Motor neuron (in vitro differentiated cells): Measurements from ENCODE around the gene F13A1. TPM values are rescaled to one million over a fixed set of nuclear protein-coding genes. Genes with fewer than 3 reads are reported as not detected.

Experiments
- ATAC-seq, 8 experiments: fragments of 200-7000 bp; cut with Tn5 transposase; replicated peaks in 6 of 8; 2 replicates each; pipeline ENCODE4 v1.8.0; 2021; ENCODE audit warnings: mild to moderate bottlenecking in 8 of 8, moderate library complexity in 8 of 8
- H3K27ac ChIP-seq, 2 donors: fragments of 250-450 bp; sonication (Bioruptor Pico); 2 replicates each; pipeline ENCODE4 v1.9.0; 2021; ENCODE audit warnings: antibody characterized with exemption in 2 of 2, mild to moderate bottlenecking in 2 of 2, moderate library complexity in 1 of 2
- H3K4me1 ChIP-seq, 2 donors: fragments of 250-450 bp; sonication (Bioruptor Pico); replicated peaks in 1 of 2; 2 replicates each; pipeline ENCODE4 v1.6.1; 2021; ENCODE audit warnings: antibody characterized with exemption in 2 of 2, mild to moderate bottlenecking in 2 of 2, moderate library complexity in 1 of 2
- H3K4me3 ChIP-seq, 5 donors: fragments of 250-450 bp; sonication (Bioruptor Pico); 2 replicates each; pipeline ENCODE4 v1.9.0; 2021; ENCODE audit warnings: antibody characterized with exemption in 5 of 5, mild to moderate bottlenecking in 5 of 5, moderate library complexity in 4 of 5
- WGBS, 10 experiments: fragments of 450-650 bp; shearing (Covaris generic); methylation state at CpG; one replicate each; pipeline ENCODE4 v1.0.0; 2022; 5-methylcytosine and 5-hydroxymethylcytosine counted together
- in situ Hi-C, 9 experiments: fragments of 400-800 bp; cut with MboI; loops; one replicate each; pipeline ENCODE4 v1.15.0; 2021; ENCODE audit warnings: low sequenced_read_pairs in 9 of 9, low pct_unique_long_range_greater_than_20kb in 2 of 9; ENCODE audit not compliant: unreplicated experiment in 9 of 9
- total RNA-seq, 8 experiments: library from RNA; unstranded; fragments of 300-600 nt; gene quantifications; 2 replicates each; pipeline versions ENCODE4 v1.2.3 to v1.2.4, GENCODE V29; 2022

Gene F13A1
- total RNA-seq, 8 experiments from 2014 or later: 0.09 to 1.4 (median 0.22) TPM; not detected in 3

- in situ Hi-C loops: no loop called here
- H3K4me3 ChIP-seq: no peak overlapping the region
Observed at GRCh38 chr6:6196762-6197161, 123.7 kb downstream of the F13A1 start.

DNA sequence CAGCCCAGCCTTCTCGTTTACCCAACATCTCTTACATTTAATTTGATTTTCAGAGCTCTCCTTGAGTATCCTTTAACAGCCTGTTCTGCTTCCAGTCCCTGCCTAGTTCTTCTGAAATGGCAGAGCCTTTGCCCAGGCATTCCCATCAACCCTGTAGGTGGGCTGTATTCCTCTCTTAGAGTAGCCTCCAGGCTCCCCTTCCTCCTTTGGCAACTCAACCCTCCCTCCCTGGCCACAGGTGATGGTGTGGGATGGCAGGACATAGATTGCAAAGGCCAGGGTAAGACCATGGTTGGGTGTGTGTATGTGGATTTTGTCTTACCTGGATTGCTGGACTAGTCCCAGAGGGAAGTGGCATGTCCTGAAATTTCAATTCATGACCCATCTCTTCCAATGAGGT is 125.4 kb downstream of the F13A1 start:
- Histone ChIP-seq H3K4me3 (no peak overlapping the region), H3K27ac (no peak overlapping the region), H3K4me1 (peaks cover 0 to 12% of the 10 kb centered on the region in 2 donors)
- WGBS, 10 experiments: 13 to 100% (median 86%) methylated on average over 1 of the region's 1 CpG; no CpG with 5 or more reads in 5 of the 10 experiments
- no peak for ATAC-seq
- in situ Hi-C loops: no loop called here

More at GRCh38 chr6:6196762-6197161, 123.7 kb downstream of the F13A1 start:
- H3K4me1 ChIP-seq: peaks cover 3 to 12% of the 10 kb centered on the region in 2 donors
- 0 to 67% (median 42%) methylated on average over 2 to 3 of the region's 3 CpGs for WGBS, 10 experiments
- H3K27ac ChIP-seq: no peak overlapping the region
- ATAC-seq: peak in 2 of 8 experiments; percentile 43 to 66

DNA sequence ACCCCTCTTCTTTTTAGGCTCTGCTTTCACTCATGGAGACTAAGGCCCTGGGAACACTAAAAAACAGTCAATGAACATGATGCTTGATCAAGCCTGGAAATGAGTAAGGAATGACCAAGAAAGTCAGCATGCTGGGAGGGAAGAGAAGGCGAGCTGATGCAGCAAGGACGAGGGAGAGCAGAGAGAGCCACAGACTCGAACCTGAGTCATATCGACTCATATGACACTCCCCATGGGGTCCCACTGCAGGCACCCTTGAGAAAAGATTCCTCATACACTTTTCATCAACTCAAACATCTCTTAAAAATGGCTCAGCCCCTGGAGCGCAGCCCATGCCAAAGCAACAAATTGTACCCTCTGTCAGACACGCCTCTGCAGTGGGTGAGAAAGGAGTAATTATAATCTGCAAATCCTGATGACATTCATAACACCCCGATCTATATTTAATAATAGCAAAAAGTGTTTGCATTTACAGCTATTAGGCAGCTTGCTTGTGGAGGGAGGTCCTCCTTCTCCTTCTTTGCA is 127.2 kb downstream of the F13A1 start:
- H3K4me1 ChIP-seq: peaks cover 0 to 12% of the 10 kb centered on the region in 2 donors
- no peak for ATAC-seq
- H3K27ac ChIP-seq: no peak overlapping the region
- no peak overlapping the region for H3K4me3 ChIP-seq
- 0 to 100% (median 69%) methylated on average over 1 to 4 of the region's 7 CpGs; no CpG with 5 or more reads in 3 of the 10 experiments for WGBS, 10 experiments
- in situ Hi-C loops: no loop called here

DNA sequence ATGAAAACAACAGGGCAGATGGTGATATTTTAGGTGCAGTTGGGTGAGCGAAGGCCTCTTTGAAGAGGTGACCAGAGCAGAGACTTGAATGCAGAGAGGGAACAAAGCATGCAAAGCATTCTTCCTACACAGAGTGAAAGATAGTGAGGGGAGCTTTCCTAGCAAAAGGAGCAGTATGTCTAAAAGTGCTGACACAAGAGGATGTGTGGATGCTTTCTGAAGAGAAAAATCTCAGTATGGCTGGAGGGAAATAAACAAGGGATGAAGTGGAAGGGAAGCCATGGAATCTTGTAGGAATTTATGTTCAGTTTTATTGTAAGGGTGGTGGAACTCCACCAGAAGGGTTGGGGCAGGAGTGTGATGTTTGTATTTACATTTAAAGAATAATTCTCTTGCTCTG is 128.6 kb downstream of the F13A1 start:
- H3K27ac ChIP-seq: no peak overlapping the region
- no peak overlapping the region for H3K4me3 ChIP-seq
- ATAC-seq: no peak
- in situ Hi-C loops: no loop called here
- H3K4me1 ChIP-seq: peaks cover 0 to 10% of the 10 kb centered on the region in 2 donors
- WGBS, 10 experiments: 0 to 100% (median 36%) methylated on average over 1 of the region's 1 CpG; no CpG with 5 or more reads in 6 of the 10 experiments

DNA sequence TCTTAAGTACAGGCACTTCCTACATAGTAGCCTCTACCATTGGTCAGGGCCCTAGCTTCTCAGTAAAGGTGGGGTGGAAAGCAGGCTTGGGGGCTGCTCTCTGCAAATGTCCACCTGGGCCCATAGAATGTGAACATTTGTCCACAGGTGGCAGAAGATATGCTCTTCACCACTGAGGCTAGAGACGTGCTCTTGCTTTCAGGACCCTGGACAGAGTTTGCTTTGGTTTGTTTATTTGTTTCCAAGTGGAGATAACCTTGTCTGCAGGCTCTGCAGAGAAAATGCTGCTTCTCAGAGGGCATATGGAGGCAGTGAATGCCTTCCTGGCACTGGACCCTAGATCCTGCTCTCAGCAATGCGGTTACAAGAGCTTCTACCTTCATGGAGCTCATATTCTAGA is 129.0 kb downstream of the F13A1 start:
- Histone ChIP-seq H3K4me1 (peaks cover 0 to 5% of the 10 kb centered on the region in 2 donors), H3K4me3 (no peak overlapping the region), H3K27ac (no peak overlapping the region)
- in situ Hi-C loops: no loop called here
- 0 to 83% (median 38%) methylated on average over 1 to 2 of the region's 2 CpGs; no CpG with 5 or more reads in 6 of the 10 experiments for WGBS, 10 experiments
- peak in 2 of 8 experiments; percentile 18 to 41 for ATAC-seq

GRCh38 chr6:6180684-6181083 is 139.8 kb downstream of the F13A1 start:
- in situ Hi-C loops: no loop called here
- H3K4me1 ChIP-seq: no peaks in the 10 kb centered on the region
- peak in 3 of 8 experiments; percentile 92 to 96 (median 94) for ATAC-seq
- WGBS, 10 experiments: 0 to 63% (median 48%) methylated on average over 1 to 2 of the region's 2 CpGs; no CpG with 5 or more reads in 3 of the 10 experiments
- H3K27ac ChIP-seq: no peak overlapping the region
- H3K4me3 ChIP-seq: no peak overlapping the region

DNA sequence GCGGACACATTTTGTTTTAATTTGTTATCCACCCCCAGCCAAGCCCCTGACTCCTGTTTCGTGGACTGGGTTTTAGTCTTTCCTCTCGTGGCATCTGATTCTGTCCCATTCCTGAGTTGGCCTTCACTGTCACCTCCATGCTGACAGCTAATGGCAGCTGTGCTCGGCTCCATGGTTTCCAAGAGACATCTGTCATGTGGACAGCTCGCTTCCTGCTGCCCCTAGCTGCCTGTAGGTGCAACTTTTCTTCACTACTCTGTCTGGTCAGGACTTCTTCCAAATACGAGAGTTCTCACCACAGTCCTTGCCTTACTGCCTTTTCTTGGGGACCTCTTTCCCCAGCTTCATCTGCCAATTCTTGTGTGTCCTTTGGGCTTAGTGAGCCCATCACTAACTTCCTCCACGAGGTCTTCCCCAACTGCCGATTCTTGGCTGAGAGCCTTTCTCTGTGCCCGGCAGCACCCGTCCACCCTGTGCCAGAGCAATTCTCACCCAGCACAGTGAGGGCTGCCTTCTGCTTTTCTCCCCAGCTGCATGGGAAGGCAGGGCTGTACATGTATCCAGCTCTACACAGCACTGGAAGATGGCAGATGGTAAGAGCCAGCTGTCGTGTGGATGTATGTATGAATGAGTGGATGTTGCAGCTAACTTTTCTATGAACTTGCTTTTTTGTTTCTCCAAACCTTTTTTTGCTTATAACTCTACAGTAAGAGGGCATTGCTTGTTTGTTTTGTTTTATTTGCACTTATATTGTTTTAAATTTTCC is 140.4 kb downstream of the F13A1 start:
- peak in 2 of 8 experiments; percentile 35 to 36 for ATAC-seq
- in situ Hi-C loops: no loop called here
- Histone ChIP-seq H3K27ac (no peak overlapping the region), H3K4me3 (no peak overlapping the region), H3K4me1 (no peaks in the 10 kb centered on the region)
- WGBS, 10 experiments: 50 to 93% (median 70%) methylated on average over 2 to 11 of the region's 11 CpGs; no CpG with 5 or more reads in 1 of the 10 experiments

DNA sequence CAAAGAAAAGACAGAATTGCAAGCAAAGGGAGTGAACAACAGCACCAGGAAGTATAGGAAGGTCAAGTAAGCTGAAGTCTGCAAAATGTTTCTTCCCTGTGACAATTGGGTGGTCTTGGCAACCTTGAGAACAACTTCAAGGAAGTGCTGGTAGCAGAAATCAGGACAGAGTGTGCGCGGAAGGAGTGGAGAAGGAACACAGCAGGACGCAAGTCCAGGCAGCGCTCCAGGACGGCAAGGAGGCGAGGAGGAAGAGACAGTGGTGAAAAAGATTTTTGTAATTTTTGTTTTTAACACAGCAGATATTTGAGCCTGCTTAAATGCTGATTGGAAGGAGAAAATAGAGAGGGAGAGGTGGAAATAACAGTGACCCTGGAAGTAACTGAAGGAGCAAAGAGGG is 141.7 kb downstream of the F13A1 start:
- no peak overlapping the region for H3K27ac ChIP-seq
- no peak overlapping the region for H3K4me3 ChIP-seq
- in situ Hi-C loops: no loop called here
- 57 to 94% (median 83%) methylated on average over 2 to 6 of the region's 6 CpGs; no CpG with 5 or more reads in 1 of the 10 experiments for WGBS, 10 experiments
- no peaks in the 10 kb centered on the region for H3K4me1 ChIP-seq
- ATAC-seq: no peak

DNA sequence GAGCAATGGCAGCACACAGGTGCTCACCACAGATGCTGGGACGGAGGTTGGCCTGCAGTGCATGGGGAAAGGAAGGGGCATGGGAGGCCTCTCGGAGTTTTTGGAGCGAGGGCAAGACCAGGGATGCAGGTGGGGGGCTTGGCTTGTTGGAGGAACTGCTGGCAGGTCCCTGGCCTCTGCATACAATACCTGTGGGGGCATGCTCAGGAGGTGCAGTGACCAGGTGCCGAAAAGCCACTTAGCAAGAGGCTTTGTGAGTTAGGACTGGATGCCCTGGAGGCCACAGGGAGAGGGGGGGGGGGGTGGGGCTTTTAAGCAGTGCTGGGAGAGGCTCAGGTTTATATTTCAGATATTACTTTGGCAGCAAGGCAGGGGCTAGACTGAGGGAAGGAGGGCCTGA is 142.7 kb downstream of the F13A1 start:
- H3K27ac ChIP-seq: no peak overlapping the region
- no peak overlapping the region for H3K4me3 ChIP-seq
- WGBS, 10 experiments: 0 to 100% (median 63%) methylated on average over 1 to 2 of the region's 4 CpGs; no CpG with 5 or more reads in 6 of the 10 experiments
- in situ Hi-C loops: no loop called here
- no peaks in the 10 kb centered on the region for H3K4me1 ChIP-seq
- ATAC-seq: no peak

GRCh38 chr6:6176586-6177228 is 143.8 kb downstream of the F13A1 start:
- Histone ChIP-seq H3K4me3 (no peak overlapping the region), H3K4me1 (no peaks in the 10 kb centered on the region), H3K27ac (no peak overlapping the region)
- in situ Hi-C loops: no loop called here
- WGBS, 10 experiments: 42 to 90% (median 68%) methylated on average over 2 to 7 of the region's 8 CpGs; no CpG with 5 or more reads in 2 of the 10 experiments
- ATAC-seq: no peak

- Histone ChIP-seq H3K4me1 (no peaks in the 10 kb centered on the region), H3K27ac (no peak overlapping the region), H3K4me3 (no peak overlapping the region)
- ATAC-seq: no peak
- in situ Hi-C loops: no loop called here
Observed at GRCh38 chr6:6176127-6176526, 144.3 kb downstream of the F13A1 start.

DNA sequence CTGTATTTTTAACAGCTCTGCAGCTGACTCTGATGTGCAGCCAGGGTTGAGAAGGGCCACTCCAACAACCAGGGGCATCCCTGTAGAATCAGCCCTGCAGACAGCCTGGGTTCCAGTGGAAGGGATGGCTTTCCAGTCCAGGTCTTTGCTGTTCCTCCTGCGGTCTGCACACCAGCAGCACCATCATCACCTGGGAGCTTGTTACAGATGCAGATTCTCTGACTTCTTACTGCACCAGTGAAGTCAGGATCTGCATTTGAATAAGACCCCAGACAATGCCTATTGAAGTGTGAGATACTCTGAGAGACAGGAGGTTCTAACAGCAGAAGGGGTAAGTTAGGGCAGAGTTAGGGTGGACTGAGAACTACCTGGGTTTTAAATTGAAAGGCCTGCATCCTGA is 151.3 kb downstream of the F13A1 start:
- Histone ChIP-seq H3K4me1 (no peaks in the 10 kb centered on the region), H3K27ac (no peak overlapping the region), H3K4me3 (no peak overlapping the region)
- in situ Hi-C loops: no loop called here
- ATAC-seq: no peak
- 0 to 17% methylated on average over 1 of the region's 1 CpG; no CpG with 5 or more reads in 8 of the 10 experiments for WGBS, 10 experiments

GRCh38 chr6:6166064-6166463 is 154.4 kb downstream of the F13A1 start:
- 0 to 100% (median 70%) methylated on average over 1 to 3 of the region's 3 CpGs; no CpG with 5 or more reads in 3 of the 10 experiments for WGBS, 10 experiments
- no peak overlapping the region for H3K27ac ChIP-seq
- no peak for ATAC-seq
- no peaks in the 10 kb centered on the region for H3K4me1 ChIP-seq
- no peak overlapping the region for H3K4me3 ChIP-seq
- in situ Hi-C loops: no loop called here
